ENCODE measurements around the gene PLAC9.

Gene PLAC9

GRCh38 chr10:80171248-80171660 is 38.7 kb downstream of the PLAC9 start:
- H3K9me3 ChIP-seq (ENCODE audit: control insufficient read depth, insufficient read depth, low read length): no peaks in the 10 kb centered on the region
- peaks cover 3% of the 10 kb centered on the region; the same call in 1 of the 2 replicates for H4K20me1 ChIP-seq (ENCODE audit: control insufficient read depth, insufficient read depth, low read depth, low read length)
- no peaks in the 10 kb centered on the region; the same call in 1 of the 2 replicates for H3K36me3 ChIP-seq (ENCODE audit: control insufficient read depth, low read length)
- no peak overlapping the region for H3K27ac ChIP-seq (ENCODE audit: low read depth, low read length)
- no peaks in the 10 kb centered on the region for H3F3A ChIP-seq (ENCODE audit: control insufficient read depth, insufficient read depth)
- H3K79me2 ChIP-seq (ENCODE audit: control insufficient read depth, low read length): no peaks in the 10 kb centered on the region
- no peak overlapping the region for H3K4me2 ChIP-seq (ENCODE audit: low read length)
- no peak overlapping the region for H3K4me3 ChIP-seq (ENCODE audit: low read length)
- H3K4me1 ChIP-seq (ENCODE audit: control insufficient read depth, low read length): 0 out of 2 replicates have a peak, but pooled peaks cover 6% of the 10 kb centered on the region
- H3K27me3 ChIP-seq (ENCODE audit: control insufficient read depth, low read length): no peaks in the 10 kb centered on the region
- TF ChIP-seq EZH2phosphoT487 (IDR thresholded peaks at IDR 0.05; ENCODE audit: borderline replicate concordance, low read length) (no peak), CTCF (IDR thresholded peaks at IDR 0.05; ENCODE audit: low read depth, low read length, poor library complexity, severe bottlenecking) (no peak)
- no peaks in the 10 kb centered on the region for H3K9me2 ChIP-seq (replicated peaks; ENCODE audit: control insufficient read depth, low read length)

DNA sequence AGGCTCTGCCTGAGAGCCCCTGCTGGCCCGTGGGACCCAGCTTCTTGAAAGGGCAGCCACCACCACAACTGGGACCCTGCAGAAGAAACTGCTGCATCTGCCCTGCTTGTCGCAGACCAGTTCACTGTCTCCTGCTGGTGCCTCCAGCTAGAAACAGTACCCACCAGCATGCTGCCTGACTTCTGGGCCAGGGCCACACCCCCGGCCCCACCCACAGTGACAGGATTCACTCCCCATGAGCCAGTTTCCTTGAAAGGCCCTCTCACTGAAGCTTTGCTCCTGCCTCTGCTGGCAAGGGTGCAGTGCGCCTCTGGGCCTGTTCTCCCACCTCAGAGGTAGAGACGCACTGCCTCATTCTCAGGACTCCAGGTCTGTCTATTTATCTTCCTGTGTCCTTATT is 40.4 kb downstream of the PLAC9 start:
- no peaks in the 10 kb centered on the region for H3F3A ChIP-seq (ENCODE audit: control insufficient read depth, insufficient read depth)
- TF ChIP-seq EZH2phosphoT487 (IDR thresholded peaks at IDR 0.05; ENCODE audit: borderline replicate concordance, low read length): no peak
- no peak overlapping the region for H3K27ac ChIP-seq (ENCODE audit: low read depth, low read length)
- H3K9me3 ChIP-seq (ENCODE audit: control insufficient read depth, insufficient read depth, low read length): no peaks in the 10 kb centered on the region
- no peaks in the 10 kb centered on the region; the same call in 1 of the 2 replicates for H3K36me3 ChIP-seq (ENCODE audit: control insufficient read depth, low read length)
- no peaks in the 10 kb centered on the region for H3K27me3 ChIP-seq (ENCODE audit: control insufficient read depth, low read length)
- H3K4me3 ChIP-seq (ENCODE audit: low read length): no peak overlapping the region
- H4K20me1 ChIP-seq (ENCODE audit: control insufficient read depth, insufficient read depth, low read depth, low read length): peaks cover 8% of the 10 kb centered on the region; the same call in 1 of the 2 replicates
- 0 out of 2 replicates have a peak, but pooled peaks cover 6% of the 10 kb centered on the region for H3K4me1 ChIP-seq (ENCODE audit: control insufficient read depth, low read length)
- no peaks in the 10 kb centered on the region for H3K9me2 ChIP-seq (replicated peaks; ENCODE audit: control insufficient read depth, low read length)
- H3K79me2 ChIP-seq (ENCODE audit: control insufficient read depth, low read length): peaks cover 13% of the 10 kb centered on the region
- no peak overlapping the region for H3K4me2 ChIP-seq (ENCODE audit: low read length)

DNA sequence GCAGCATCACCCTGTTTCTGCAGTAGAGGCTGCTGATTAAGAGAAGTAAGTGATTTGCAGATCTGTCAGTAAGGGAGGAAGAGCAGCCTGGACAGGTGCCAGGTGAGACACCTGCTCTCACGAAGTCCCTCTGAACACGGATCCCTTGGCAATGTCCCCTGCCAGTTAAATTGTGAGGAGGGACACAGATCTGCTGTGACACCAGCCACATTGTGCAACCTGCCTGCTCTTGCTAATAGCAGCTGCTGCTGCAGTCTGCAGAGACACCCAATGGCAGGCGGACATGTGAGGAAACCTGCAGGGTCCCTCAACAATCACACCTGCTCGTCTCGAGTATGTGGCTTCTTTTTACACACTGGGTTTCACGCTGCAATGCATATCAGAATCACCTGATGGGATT is 40.9 kb downstream of the PLAC9 start:
- TF ChIP-seq CTCF (IDR thresholded peaks at IDR 0.05; ENCODE audit: low read depth, low read length, poor library complexity, severe bottlenecking) (no peak), EZH2phosphoT487 (IDR thresholded peaks at IDR 0.05; ENCODE audit: borderline replicate concordance, low read length) (no peak)
- no peaks in the 10 kb centered on the region for H3K9me3 ChIP-seq (ENCODE audit: control insufficient read depth, insufficient read depth, low read length)
- peaks cover 17% of the 10 kb centered on the region for H3K79me2 ChIP-seq (ENCODE audit: control insufficient read depth, low read length)
- H3K36me3 ChIP-seq (ENCODE audit: control insufficient read depth, low read length): no peaks in the 10 kb centered on the region; the same call in 1 of the 2 replicates
- no peak overlapping the region for H3K4me3 ChIP-seq (ENCODE audit: low read length)
- H3K4me2 ChIP-seq (ENCODE audit: low read length): no peak overlapping the region
- no peaks in the 10 kb centered on the region for H3F3A ChIP-seq (ENCODE audit: control insufficient read depth, insufficient read depth)
- peaks cover 8% of the 10 kb centered on the region; the same call in 1 of the 2 replicates for H4K20me1 ChIP-seq (ENCODE audit: control insufficient read depth, insufficient read depth, low read depth, low read length)
- H3K4me1 ChIP-seq (ENCODE audit: control insufficient read depth, low read length): peaks cover 7% of the 10 kb centered on the region; the same call in 1 of the 2 replicates
- no peak overlapping the region for H3K27ac ChIP-seq (ENCODE audit: low read depth, low read length)
- H3K9me2 ChIP-seq (replicated peaks; ENCODE audit: control insufficient read depth, low read length): no peaks in the 10 kb centered on the region
- no peaks in the 10 kb centered on the region for H3K27me3 ChIP-seq (ENCODE audit: control insufficient read depth, low read length)

- no peak overlapping the region for H3K4me2 ChIP-seq (ENCODE audit: low read length)
- no peaks in the 10 kb centered on the region for H3K9me3 ChIP-seq (ENCODE audit: control insufficient read depth, insufficient read depth, low read length)
- no peaks in the 10 kb centered on the region for H3K9me2 ChIP-seq (replicated peaks; ENCODE audit: control insufficient read depth, low read length)
- H3K4me3 ChIP-seq (ENCODE audit: low read length): no peak overlapping the region
- peaks cover 30% of the 10 kb centered on the region for H3K79me2 ChIP-seq (ENCODE audit: control insufficient read depth, low read length)
- H3K36me3 ChIP-seq (ENCODE audit: control insufficient read depth, low read length): no peaks in the 10 kb centered on the region; the same call in 1 of the 2 replicates
- TF ChIP-seq EZH2phosphoT487 (IDR thresholded peaks at IDR 0.05; ENCODE audit: borderline replicate concordance, low read length) (no peak), CTCF (IDR thresholded peaks at IDR 0.05; ENCODE audit: low read depth, low read length, poor library complexity, severe bottlenecking) (no peak)
- no peaks in the 10 kb centered on the region for H3F3A ChIP-seq (ENCODE audit: control insufficient read depth, insufficient read depth)
- H3K27me3 ChIP-seq (ENCODE audit: control insufficient read depth, low read length): no peaks in the 10 kb centered on the region
- peaks cover 13% of the 10 kb centered on the region; the same call in 1 of the 2 replicates for H3K4me1 ChIP-seq (ENCODE audit: control insufficient read depth, low read length)
- H3K27ac ChIP-seq (ENCODE audit: low read depth, low read length): no peak overlapping the region
- peaks cover 8% of the 10 kb centered on the region; the same call in 1 of the 2 replicates for H4K20me1 ChIP-seq (ENCODE audit: control insufficient read depth, insufficient read depth, low read depth, low read length)
These were observed 42.3 kb downstream of the PLAC9 start for GRCh38 chr10:80174641-80175395.
